Kidney (tissue), 14 donors: ENCODE data around the gene ACAA1. TPM values are rescaled to one million over a fixed set of nuclear protein-coding genes. Genes with fewer than 3 reads are reported as not detected.

Experiments used
- DNase-seq, 5 donors: peaks; one replicate each; pipeline ENCODE4 v3.0.0-alpha.2; 2013 to 2020
- FAIRE-seq: peaks from 2 replicates; lab custom pipeline; 2012; peaks lifted over from hg19 to GRCh38; lab: Jason Lieb, UNC
- H3K27ac ChIP-seq, 2 donors: one replicate each; pipeline ENCODE4 v1.7.0; 2013; ENCODE audit warnings: low read depth in 2 of 2, low read length in 2 of 2, inconsistent platforms in 1 of 2
- H3K27me3 ChIP-seq: one replicate; pipeline ENCODE4 v1.7.1; 2013; ENCODE audit warnings: low read length, inconsistent platforms; ENCODE audit not compliant: control insufficient read depth, insufficient read depth
- H3K36me3 ChIP-seq, 3 donors: one replicate each; pipeline versions ENCODE4 v1.7.0 to v1.7.1; 2013; ENCODE audit warnings: low read length in 3 of 3, control low read depth in 1 of 3, inconsistent platforms in 1 of 3; ENCODE audit not compliant: insufficient read depth in 3 of 3, control insufficient read depth in 2 of 3
- H3K4me1 ChIP-seq, 3 donors: one replicate each; pipeline versions ENCODE4 v1.7.0 to v1.7.1; 2013; ENCODE audit warnings: low read length in 3 of 3, inconsistent platforms in 1 of 3, low read depth in 1 of 3; ENCODE audit not compliant: control insufficient read depth in 2 of 3, insufficient read depth in 2 of 3
- H3K4me3 ChIP-seq, 3 donors: one replicate each; pipeline versions ENCODE4 v1.7.0 to v1.8.1; 2013; ENCODE audit warnings: low read length in 3 of 3, control low read depth in 1 of 3, inconsistent platforms in 1 of 3
- H3K9ac ChIP-seq, 3 donors: one replicate each; pipeline versions ENCODE4 v1.7.0 to v1.7.1; 2013; ENCODE audit warnings: low read length in 3 of 3, control low read depth in 1 of 3, inconsistent platforms in 1 of 3
- H3K9me3 ChIP-seq, 3 donors: one replicate each; pipeline versions ENCODE4 v1.7.0 to v1.7.1; 2013; ENCODE audit warnings: low read length in 3 of 3, control low read depth in 1 of 3, inconsistent platforms in 1 of 3; ENCODE audit not compliant: control insufficient read depth in 2 of 3, insufficient read depth in 1 of 3
- intact Hi-C: fragments of 100-400 bp; cut with DNase I; formaldehyde crosslinking; loops from one replicate; pipeline ENCODE4 v1.11.1; 2022
- polyA plus RNA-seq: library from polyadenylated mRNA; stranded (reverse); fragments of 350-450 nt; fragmentation: Illumina TruSeq; extraction: RNeasy Lipid Tissue Mini Kit (QIAGEN cat#74804); gene quantifications from one replicate; pipeline ENCODE4 v1.2.3, GENCODE V29; 2014; ENCODE audit warnings: low read depth, low replicate concordance; ENCODE audit not compliant: insufficient read depth
- total RNA-seq: library from RNA; stranded (reverse); fragmentation: NEBNext Ultra II Directional; extraction: Animal tissue kit (Norgen Biotek cat#: 25700); gene quantifications from one replicate; pipeline ENCODE4 v1.2.1, GENCODE V29; 2021
- TF ChIP-seq, protein P1 (sequence below): IDR thresholded peaks from 3 replicates; pipeline ENCODE4 v1.5.1; 2012; ENCODE audit warnings: mild to moderate bottlenecking, moderate library complexity, borderline replicate concordance; ENCODE audit not compliant: insufficient read depth; ENCODE audit errors: extremely low read depth
- donor health status: control.
- donor health status: control.
- donor health status: control.
- donor health status: control.
- donor health status: control.
- donor health status: DM: yes; HTN: yes; CAD: no.
- donor health status: Normal renal cell carcinoma (clear cell type).

The ACAA1 gene
- total and polyA plus RNA-seq, 2 donors from 2014 or later = 90.0 to 566 TPM

GRCh38 chr3:38168151-38169026 is 31.5 kb upstream of the ACAA1 start:
- TF ChIP-seq, protein P1, sequence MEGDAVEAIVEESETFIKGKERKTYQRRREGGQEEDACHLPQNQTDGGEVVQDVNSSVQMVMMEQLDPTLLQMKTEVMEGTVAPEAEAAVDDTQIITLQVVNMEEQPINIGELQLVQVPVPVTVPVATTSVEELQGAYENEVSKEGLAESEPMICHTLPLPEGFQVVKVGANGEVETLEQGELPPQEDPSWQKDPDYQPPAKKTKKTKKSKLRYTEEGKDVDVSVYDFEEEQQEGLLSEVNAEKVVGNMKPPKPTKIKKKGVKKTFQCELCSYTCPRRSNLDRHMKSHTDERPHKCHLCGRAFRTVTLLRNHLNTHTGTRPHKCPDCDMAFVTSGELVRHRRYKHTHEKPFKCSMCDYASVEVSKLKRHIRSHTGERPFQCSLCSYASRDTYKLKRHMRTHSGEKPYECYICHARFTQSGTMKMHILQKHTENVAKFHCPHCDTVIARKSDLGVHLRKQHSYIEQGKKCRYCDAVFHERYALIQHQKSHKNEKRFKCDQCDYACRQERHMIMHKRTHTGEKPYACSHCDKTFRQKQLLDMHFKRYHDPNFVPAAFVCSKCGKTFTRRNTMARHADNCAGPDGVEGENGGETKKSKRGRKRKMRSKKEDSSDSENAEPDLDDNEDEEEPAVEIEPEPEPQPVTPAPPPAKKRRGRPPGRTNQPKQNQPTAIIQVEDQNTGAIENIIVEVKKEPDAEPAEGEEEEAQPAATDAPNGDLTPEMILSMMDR = no peak
- intact Hi-C loops = no loop called here
- H3K9me3 ChIP-seq = no peaks in the 10 kb centered on the region
- peaks cover 0 to 13% (median 4%) of the 10 kb centered on the region in 3 donors for H3K4me1 ChIP-seq
- DNase-seq = no peak
- H3K9ac ChIP-seq = no peak overlapping the region
- no peak for FAIRE-seq
- peaks cover 0 to 2% (median 0%) of the 10 kb centered on the region in 3 donors for H3K36me3 ChIP-seq
- no peaks in the 10 kb centered on the region for H3K27me3 ChIP-seq
- no peak overlapping the region for H3K27ac ChIP-seq
- no peak overlapping the region for H3K4me3 ChIP-seq

- TF ChIP-seq, protein P1 = no peak
- H3K9ac ChIP-seq = no peak overlapping the region
- no peak overlapping the region for H3K4me3 ChIP-seq
- no peaks in the 10 kb centered on the region for H3K27me3 ChIP-seq
- H3K9me3 ChIP-seq = no peaks in the 10 kb centered on the region
- peaks cover 0 to 2% (median 0%) of the 10 kb centered on the region in 3 donors for H3K36me3 ChIP-seq
- DNase-seq = no peak
- intact Hi-C loops = no loop called here
- peaks cover 0 to 9% (median 2%) of the 10 kb centered on the region in 3 donors for H3K4me1 ChIP-seq
- FAIRE-seq = no peak
- no peak overlapping the region for H3K27ac ChIP-seq
Measured at GRCh38 chr3:38167591-38167990, 30.7 kb upstream of the ACAA1 start.

DNA sequence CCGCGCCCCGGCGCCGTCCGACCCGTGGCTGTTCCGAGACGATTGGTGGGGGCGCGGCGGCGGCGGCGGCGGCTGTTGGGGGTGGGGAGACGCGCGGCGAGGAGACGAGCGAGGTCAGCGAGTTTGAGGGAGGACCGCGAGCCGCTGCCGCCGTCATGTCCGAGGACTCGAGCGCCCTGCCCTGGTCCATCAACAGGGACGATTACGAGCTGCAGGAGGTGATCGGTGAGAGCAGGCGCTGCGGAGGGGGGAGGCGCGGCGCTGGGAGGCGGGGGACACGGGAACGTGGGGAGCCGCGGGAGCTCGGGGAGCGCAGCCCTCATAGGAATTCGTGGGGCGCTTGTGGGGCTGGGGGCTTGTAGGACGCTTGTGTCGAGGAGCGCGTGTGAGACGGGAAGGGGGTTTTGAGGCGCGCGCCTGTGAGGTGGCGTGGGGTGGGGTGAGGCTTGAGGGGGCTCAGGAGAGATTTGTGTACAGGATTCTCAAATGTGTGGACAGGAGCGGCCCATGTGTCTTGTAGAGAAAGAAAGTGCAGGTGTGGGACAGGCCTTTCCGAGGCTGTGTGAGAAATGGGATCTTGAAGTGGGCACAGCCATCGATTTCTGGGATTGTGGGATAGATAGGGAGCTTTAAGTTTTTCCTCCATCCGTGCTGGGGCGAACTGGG is 28.9 kb upstream of the ACAA1 start:
- H3K36me3 ChIP-seq = peaks cover 0 to 2% (median 0%) of the 10 kb centered on the region in 3 donors
- intact Hi-C loops = no loop called here
- DNase-seq = peak in 1 of 5 donors; percentile 55
- TF ChIP-seq, protein P1 = no peak
- H3K4me3 ChIP-seq = peak overlapping the region; percentile 83 to 96 (median 90)
- no peaks in the 10 kb centered on the region for H3K9me3 ChIP-seq
- H3K9ac ChIP-seq = peak overlapping the region; percentile 78 to 96 (median 88)
- H3K27ac ChIP-seq = peak overlapping the region; percentile 98 to 99
- no peak for FAIRE-seq
- H3K27me3 ChIP-seq = no peaks in the 10 kb centered on the region
- H3K4me1 ChIP-seq = peaks cover 0 to 9% (median 2%) of the 10 kb centered on the region in 3 donors
